Left renal cortex interstitium (tissue), 4 donors: Measurements from ENCODE around the gene ERBB4. TPM values are rescaled to one million over a fixed set of nuclear protein-coding genes. Genes with fewer than 3 reads are reported as not detected.
A peak's percentile ranks its signal among the peaks of the same experiment; 100 is the strongest.
"Not testable (repeated sequence)": the region's sequence is repeated elsewhere in the genome, so short reads cannot be mapped to it uniquely, and the experiment has no call there.

ENCODE experiments used
- DNase-seq, 4 donors: peaks; one replicate each; pipeline ENCODE4 v3.0.0-alpha.2; 2013; ENCODE audit warnings: low read depth in 4 of 4, low spot score in 2 of 4, missing footprints in 1 of 4
- polyA plus RNA-seq, 4 donors: library from polyadenylated mRNA; unstranded; fragments of 120-200 nt; gene quantifications; one replicate each; pipeline ENCODE4 v1.2.1, GENCODE V29; 2013; ENCODE audit not compliant: insufficient read length in 4 of 4

Gene ERBB4
- polyA plus RNA-seq, 4 donors: 34.7 to 59.5 (median 45.5) TPM

GRCh38 chr2:211762479-211762878 lies 776.1 kb downstream of the ERBB4 start:
- no peak for DNase-seq

GRCh38 chr2:211760103-211760502 lies 778.5 kb downstream of the ERBB4 start:
- no peak for DNase-seq

GRCh38 chr2:211756266-211756665 lies 782.3 kb downstream of the ERBB4 start:
- DNase-seq: no peak

GRCh38 chr2:211755187-211755586 lies 783.4 kb downstream of the ERBB4 start:
- DNase-seq: no peak

- no peak for DNase-seq
Measured at GRCh38 chr2:211751848-211752247, 786.8 kb downstream of the ERBB4 start.

- no peak for DNase-seq
Measured at GRCh38 chr2:211748339-211748738, 790.3 kb downstream of the ERBB4 start.

- peak in 3 of 4 donors; percentile 19 to 49 (median 36) for DNase-seq
Measured at GRCh38 chr2:211745295-211746097, 793.1 kb downstream of the ERBB4 start.

- no peak for DNase-seq
Measured at GRCh38 chr2:211744379-211744778, 794.2 kb downstream of the ERBB4 start.

GRCh38 chr2:211741966-211742365 lies 796.6 kb downstream of the ERBB4 start:
- no peak for DNase-seq

GRCh38 chr2:211737282-211737681 lies 801.3 kb downstream of the ERBB4 start:
- DNase-seq: no peak

GRCh38 chr2:211730215-211730614 lies 808.4 kb downstream of the ERBB4 start:
- DNase-seq: no peak

GRCh38 chr2:211729433-211729832 lies 809.2 kb downstream of the ERBB4 start:
- DNase-seq: no peak

GRCh38 chr2:211724933-211725332 lies 813.7 kb downstream of the ERBB4 start:
- DNase-seq: no peak

GRCh38 chr2:211723398-211723797 lies 815.2 kb downstream of the ERBB4 start:
- DNase-seq: no peak

GRCh38 chr2:211722928-211723327 lies 815.7 kb downstream of the ERBB4 start:
- no peak for DNase-seq

- DNase-seq: not testable (repeated sequence)
Measured at GRCh38 chr2:211721874-211722273, 816.7 kb downstream of the ERBB4 start.

- no peak for DNase-seq
Measured at GRCh38 chr2:211709389-211709788, 829.2 kb downstream of the ERBB4 start.

GRCh38 chr2:211692689-211693088 lies 845.9 kb downstream of the ERBB4 start:
- DNase-seq: no peak

GRCh38 chr2:211690736-211691135 lies 847.9 kb downstream of the ERBB4 start:
- DNase-seq: no peak

GRCh38 chr2:211688196-211688595 lies 850.4 kb downstream of the ERBB4 start:
- no peak for DNase-seq

GRCh38 chr2:211674715-211675114 lies 863.9 kb downstream of the ERBB4 start:
- no peak for DNase-seq

GRCh38 chr2:211673133-211673905 lies 865.3 kb downstream of the ERBB4 start:
- DNase-seq: no peak
